Heart right ventricle (tissue), 16 donors: ENCODE measurements around the gene RAB35. TPM values are rescaled to one million over a fixed set of nuclear protein-coding genes. Genes with fewer than 3 reads are reported as not detected.

ENCODE experiments used
- ATAC-seq, 8 donors: fragments of 200-7000 bp; cut with Tn5 transposase; one replicate each; pipeline ENCODE4 v1.9.1; 2020; ENCODE audit warnings: mild to moderate bottlenecking in 8 of 8, moderate library complexity in 8 of 8, moderate number of reproducible peaks in 1 of 8
- DNase-seq, 2 donors: peaks; one replicate each; pipeline ENCODE4 v3.0.0-alpha.2; 2020
- H3K27ac ChIP-seq, 10 donors: fragments of 200-600 bp; sonication (generic) in 2 of 10; one replicate each; pipeline versions ENCODE4 v1.5.0 to v1.8.0; 2020 to 2022; ENCODE audit warnings: mild to moderate bottlenecking in 3 of 10
- H3K27me3 ChIP-seq, 7 donors: fragments of 200-600 bp; one replicate each; pipeline ENCODE4 v1.8.0; 2021 to 2022; ENCODE audit warnings: mild to moderate bottlenecking in 2 of 7
- H3K36me3 ChIP-seq, 9 donors: fragments of 200-600 bp; sonication (generic) in 1 of 9; one replicate each; pipeline versions ENCODE4 v1.5.0 to v1.8.0; 2020 to 2022; ENCODE audit warnings: mild to moderate bottlenecking in 2 of 9
- H3K4me1 ChIP-seq, 9 donors: fragments of 200-600 bp; sonication (generic) in 1 of 9; one replicate each; pipeline versions ENCODE4 v1.5.0 to v1.8.0; 2020 to 2022; ENCODE audit warnings: mild to moderate bottlenecking in 4 of 9
- H3K4me3 ChIP-seq, 10 donors: fragments of 200-600 bp; sonication (generic) in 2 of 10; one replicate each; pipeline versions ENCODE4 v1.5.0 to v1.8.0; 2020 to 2022; ENCODE audit warnings: mild to moderate bottlenecking in 7 of 10, moderate library complexity in 2 of 10
- H3K9me3 ChIP-seq, 11 donors: fragments of 200-600 bp in 10 of 11; sonication (generic) in 2 of 11; one replicate each; pipeline versions ENCODE4 v1.5.0 to v1.8.0; 2013 to 2022; ENCODE audit warnings: mild to moderate bottlenecking in 2 of 11, control low read depth in 1 of 11, moderate library complexity in 1 of 11
- CTCF ChIP-seq, 9 donors: fragments of 200-600 bp; sonication (generic) in 2 of 9; IDR thresholded peaks; one replicate each; pipeline versions ENCODE4 v1.5.0 to v1.8.0; 2021 to 2022; ENCODE audit warnings: antibody characterized with exemption in 9 of 9, mild to moderate bottlenecking in 5 of 9, moderate library complexity in 1 of 9
- WGBS, 2 donors: extraction: QIAGEN DNeasy Blood & Tissue Kit; methylation state at CpG; one replicate each; pipeline ENCODE4 v1.1.7; 2013; ENCODE audit warnings: inconsistent platforms in 1 of 2; 5-methylcytosine and 5-hydroxymethylcytosine counted together
- intact Hi-C, 10 donors: fragments of 100-400 bp; cut with DNase I; formaldehyde crosslinking; loops; one replicate each; pipeline versions ENCODE4 v1.11.1 to v1.14.2; 2022
- polyA plus RNA-seq, 2 donors: library from polyadenylated mRNA; stranded (reverse); fragments of 200-250 nt; gene quantifications; one replicate each; pipeline ENCODE4 v1.2.3, GENCODE V29; 2013
- total RNA-seq, 10 donors: library from RNA; stranded (reverse); fragmentation: NEBNext Ultra II Directional in 3 of 10; extraction: Animal tissue kit (Norgen Biotek cat#: 25700) in 3 of 10; gene quantifications; one replicate each; pipeline versions ENCODE4 v1.2.1 to v1.2.4, GENCODE V29; 2021 to 2023
- donor health status: Arrhythmogenic right ventricular cardiomyopathy.
- donor health status: ischemic (EF 13 %, LVEDD 7.1; RV severe dilation, severe dysfunction).
- donor health status: healthy with polysubstance abuse.
- donor health status: DM: no; HTN: yes; CAD: no.
- donor health status: DM: no; HTN: no; CAD: no.
- donor health status: ischemic (EF 25% LVEDD 6.9; RV normal size, moderate dysfunction).
- donor health status: ischemic (EF 25% LVEDD 5.7; RV mildly dilated, moderate dysfunction).
- donor health status: healthy.
- donor health status: DM: yes; HTN: yes; CAD: no.
- donor health status: Ischemic cardiomyopathy.
- donor health status: ischemic (EF 35%, LVEDD 5.7; RV mildly dilated, moderate dysfunction).
- donor health status: nonischemic (EF 11% LVEDD 7.7; RV severe dilation, severe dysfunction).
- donor health status: DM: yes; HTN: yes; CAD: no.
- donor health status: PGD.
- donor health status: ischemic (EF 29% LVEDD 5.4; RV normal size, mild dysfunction).
- donor health status: nonischemic (EF 23%, LVEDD 6.1; RV moderate dilation, normal function).

RAB35 gene
- total and polyA plus RNA-seq, 12 donors: 13.3 to 33.6 (median 23.9) TPM

- Histone ChIP-seq H3K4me3 (no peak overlapping the region), H3K27me3 (peaks cover 0 to 10% (median 0%) of the 10 kb centered on the region in 7 donors), H3K36me3 (no peaks in the 10 kb centered on the region), H3K27ac (no peak overlapping the region), H3K4me1 (peaks cover 0 to 11% (median 0%) of the 10 kb centered on the region in 9 donors), H3K9me3 (no peaks in the 10 kb centered on the region)
- ATAC-seq (no peak), DNase-seq (no peak)
- WGBS, 2 donors: 88 to 92% methylated on average over 6 of the region's 6 CpGs
- intact Hi-C loops: no loop called here
- no peak for TF ChIP-seq CTCF (IDR thresholded peaks at IDR 0.05)
Measured at GRCh38 chr12:120077260-120077659, 39.3 kb downstream of the RAB35 start.

- Histone ChIP-seq H3K27ac (no peak overlapping the region), H3K9me3 (no peaks in the 10 kb centered on the region), H3K27me3 (peaks cover 0 to 10% (median 0%) of the 10 kb centered on the region in 7 donors), H3K4me3 (no peak overlapping the region), H3K4me1 (peaks cover 0 to 11% (median 0%) of the 10 kb centered on the region in 9 donors), H3K36me3 (no peaks in the 10 kb centered on the region)
- ATAC-seq (no peak), DNase-seq (no peak)
- intact Hi-C loops: no loop called here
- TF ChIP-seq CTCF (IDR thresholded peaks at IDR 0.05): no peak
- WGBS, 2 donors: 96 to 97% methylated on average over 6 of the region's 6 CpGs
Measured at GRCh38 chr12:120076651-120077050, 39.9 kb downstream of the RAB35 start.

- no peak for TF ChIP-seq CTCF (IDR thresholded peaks at IDR 0.05)
- Histone ChIP-seq H3K9me3 (no peaks in the 10 kb centered on the region), H3K4me1 (peaks cover 0 to 11% (median 0%) of the 10 kb centered on the region in 9 donors), H3K27me3 (peaks cover 0 to 10% (median 0%) of the 10 kb centered on the region in 7 donors), H3K27ac (no peak overlapping the region), H3K4me3 (no peak overlapping the region), H3K36me3 (no peaks in the 10 kb centered on the region)
- intact Hi-C loops: no loop called here
- no peak for ATAC-seq
- WGBS, 2 donors: 91% methylated on average over 7 of the region's 7 CpGs
- DNase-seq: no peak
Measured at GRCh38 chr12:120075034-120075616, 41.4 kb downstream of the RAB35 start.

- peak in 1 of 8 donors; percentile 71 for ATAC-seq
- intact Hi-C loops: no loop called here
Measured at GRCh38 chr12:120072472-120073249, 43.9 kb downstream of the RAB35 start.

More at GRCh38 chr12:120072472-120073249, 43.9 kb downstream of the RAB35 start:
- no peak overlapping the region for H3K27ac ChIP-seq
- peaks cover 0 to 11% (median 0%) of the 10 kb centered on the region in 9 donors for H3K4me1 ChIP-seq
- no peak for TF ChIP-seq CTCF (IDR thresholded peaks at IDR 0.05)
- H3K36me3 ChIP-seq: no peaks in the 10 kb centered on the region
- H3K27me3 ChIP-seq: peaks cover 0 to 10% (median 0%) of the 10 kb centered on the region in 7 donors
- no peaks in the 10 kb centered on the region for H3K9me3 ChIP-seq
- no peak for DNase-seq
- H3K4me3 ChIP-seq: no peak overlapping the region
- WGBS, 2 donors: 77 to 78% methylated on average over 18 of the region's 18 CpGs
